Measurements from ENCODE around the gene LIPE. TPM values are rescaled to one million over a fixed set of nuclear protein-coding genes. Genes with fewer than 3 reads are reported as not detected.
A peak's percentile ranks its signal among the peaks of the same experiment; 100 is the strongest.

The LIPE gene
- total RNA-seq, 1 experiment from 2014 or later: 2.1 TPM

DNA sequence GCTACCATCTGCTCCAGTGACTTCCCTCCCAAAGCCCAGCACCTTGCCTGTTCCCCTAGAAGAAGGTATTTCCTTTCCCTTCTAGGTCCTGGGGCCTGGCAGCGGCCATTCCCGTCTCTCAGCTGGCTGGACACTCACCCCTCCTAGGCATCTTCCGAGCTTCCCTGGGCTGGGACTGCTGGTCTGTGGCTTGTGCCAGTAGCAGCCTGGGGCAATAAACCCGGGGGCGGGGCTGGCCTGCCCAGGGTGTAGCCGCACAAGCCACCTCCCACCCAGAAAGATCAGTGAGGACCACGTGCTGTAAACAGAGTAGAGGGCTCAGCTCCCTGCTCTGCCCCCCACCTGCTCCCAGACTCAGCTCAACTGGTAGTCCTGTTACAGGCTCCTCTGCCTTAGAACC, 15.0 kb downstream of the LIPE start:
- no peaks in the 10 kb centered on the region for H3K79me2 ChIP-seq (ENCODE audit: low read length)
- H4K20me1 ChIP-seq (ENCODE audit: low read length): no peaks in the 10 kb centered on the region
- H2AFZ ChIP-seq (ENCODE audit: low read length): no peak overlapping the region
- ChIA-PET POLR2A (ENCODE audit: unreplicated experiment) (no interaction called here), CTCF (interaction anchor here (0.6 kb wide), 1 partner anchor 81 kb away, joined by 3 read pairs; no protein-coding TSS in a partner anchor)
- H3K9me3 ChIP-seq (ENCODE audit: low read length): no peaks in the 10 kb centered on the region
- no peaks in the 10 kb centered on the region for H3K9me2 ChIP-seq (replicated peaks; ENCODE audit: low read length)
- no peak for TF ChIP-seq EZH2 (IDR thresholded peaks at IDR 0.05; ENCODE audit: low read length, unreplicated experiment)
- TF ChIP-seq EZH2phosphoT487 (IDR thresholded peaks at IDR 0.05; ENCODE audit: borderline replicate concordance, low read length): no peak
- TF ChIP-seq, protein P1, sequence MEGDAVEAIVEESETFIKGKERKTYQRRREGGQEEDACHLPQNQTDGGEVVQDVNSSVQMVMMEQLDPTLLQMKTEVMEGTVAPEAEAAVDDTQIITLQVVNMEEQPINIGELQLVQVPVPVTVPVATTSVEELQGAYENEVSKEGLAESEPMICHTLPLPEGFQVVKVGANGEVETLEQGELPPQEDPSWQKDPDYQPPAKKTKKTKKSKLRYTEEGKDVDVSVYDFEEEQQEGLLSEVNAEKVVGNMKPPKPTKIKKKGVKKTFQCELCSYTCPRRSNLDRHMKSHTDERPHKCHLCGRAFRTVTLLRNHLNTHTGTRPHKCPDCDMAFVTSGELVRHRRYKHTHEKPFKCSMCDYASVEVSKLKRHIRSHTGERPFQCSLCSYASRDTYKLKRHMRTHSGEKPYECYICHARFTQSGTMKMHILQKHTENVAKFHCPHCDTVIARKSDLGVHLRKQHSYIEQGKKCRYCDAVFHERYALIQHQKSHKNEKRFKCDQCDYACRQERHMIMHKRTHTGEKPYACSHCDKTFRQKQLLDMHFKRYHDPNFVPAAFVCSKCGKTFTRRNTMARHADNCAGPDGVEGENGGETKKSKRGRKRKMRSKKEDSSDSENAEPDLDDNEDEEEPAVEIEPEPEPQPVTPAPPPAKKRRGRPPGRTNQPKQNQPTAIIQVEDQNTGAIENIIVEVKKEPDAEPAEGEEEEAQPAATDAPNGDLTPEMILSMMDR (conservative IDR thresholded peaks at IDR 0.05; ENCODE audit: low read depth, low read length): no peak
- no peaks in the 10 kb centered on the region for H3F3A ChIP-seq (ENCODE audit: low read length, unreplicated experiment)
- no peak overlapping the region for H3K4me2 ChIP-seq (ENCODE audit: low read length)
- no peak for DNase-seq
- intact Hi-C loops (cut with micrococcal nuclease): no loop called here
- peaks cover 3% of the 10 kb centered on the region; the same call in 1 of the 2 replicates for H3K4me1 ChIP-seq (ENCODE audit: insufficient read depth, low read length)
- no peak overlapping the region for H3K9ac ChIP-seq (ENCODE audit: low read length)
- ATAC-seq: peak; percentile 18; the same call in 1 of the 2 replicates
- no peaks in the 10 kb centered on the region for H3K27me3 ChIP-seq (ENCODE audit: low read length)
- no peak overlapping the region for H3K4me3 ChIP-seq (ENCODE audit: low read length)
- H3K27ac ChIP-seq (ENCODE audit: low read length): no peak overlapping the region
- no TSS peak for BruUV-seq (replicated peaks)
- no peaks in the 10 kb centered on the region for H3K36me3 ChIP-seq (ENCODE audit: low read depth, low read length)

GRCh38 chr19:42411581-42412178, 15.5 kb downstream of the LIPE start:
- no peaks in the 10 kb centered on the region for H4K20me1 ChIP-seq (ENCODE audit: low read length)
- H3K9me2 ChIP-seq (replicated peaks; ENCODE audit: low read length): no peaks in the 10 kb centered on the region
- H3K36me3 ChIP-seq (ENCODE audit: low read depth, low read length): no peaks in the 10 kb centered on the region
- peaks cover 3% of the 10 kb centered on the region; the same call in 1 of the 2 replicates for H3K4me1 ChIP-seq (ENCODE audit: insufficient read depth, low read length)
- no peak overlapping the region for H3K4me3 ChIP-seq (ENCODE audit: low read length)
- POLR2A ChIA-PET (ENCODE audit: unreplicated experiment): no interaction called here
- H3K27ac ChIP-seq (ENCODE audit: low read length): no peak overlapping the region
- H3K9me3 ChIP-seq (ENCODE audit: low read length): no peaks in the 10 kb centered on the region
- TF ChIP-seq EZH2 (IDR thresholded peaks at IDR 0.05; ENCODE audit: low read length, unreplicated experiment): no peak
- no peak for TF ChIP-seq EZH2phosphoT487 (IDR thresholded peaks at IDR 0.05; ENCODE audit: borderline replicate concordance, low read length)
- TF ChIP-seq, protein P1 (conservative IDR thresholded peaks at IDR 0.05; ENCODE audit: low read depth, low read length): no peak
- no TSS peak for BruUV-seq (replicated peaks)
- H3K79me2 ChIP-seq (ENCODE audit: low read length): no peaks in the 10 kb centered on the region
- intact Hi-C loops (cut with micrococcal nuclease): no loop called here
- H3F3A ChIP-seq (ENCODE audit: low read length, unreplicated experiment): no peaks in the 10 kb centered on the region
- no peaks in the 10 kb centered on the region for H3K27me3 ChIP-seq (ENCODE audit: low read length)
- CTCF ChIA-PET: interaction anchor here (0.6 kb wide), 1 partner anchor 81 kb away, joined by 3 read pairs; no protein-coding TSS in a partner anchor
- no peak overlapping the region for H3K4me2 ChIP-seq (ENCODE audit: low read length)
- ATAC-seq: no peak
- H2AFZ ChIP-seq (ENCODE audit: low read length): no peak overlapping the region
- H3K9ac ChIP-seq (ENCODE audit: low read length): no peak overlapping the region
- no peak for DNase-seq

DNA sequence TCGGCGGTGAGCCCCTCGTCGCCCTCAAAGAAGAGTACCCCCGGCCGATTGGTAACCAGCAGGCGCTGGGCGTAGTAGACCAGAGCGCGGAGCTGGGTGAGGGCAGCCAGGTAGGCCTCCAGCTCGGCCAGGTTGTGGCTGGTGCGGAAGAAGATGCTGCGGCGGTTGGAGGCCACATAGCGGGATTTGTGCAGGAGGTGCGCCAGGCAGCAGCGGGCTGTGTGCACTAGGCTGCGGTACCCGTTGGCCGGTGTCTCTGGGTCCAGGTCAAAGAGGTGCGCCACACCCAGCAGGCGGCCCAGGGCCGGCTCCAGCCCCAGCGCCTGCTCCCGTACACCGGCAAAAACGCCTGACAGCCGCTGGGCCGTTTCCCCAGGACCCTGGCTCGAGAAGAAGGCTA, 16.8 kb downstream of the LIPE start:
- no peaks in the 10 kb centered on the region for H3K9me3 ChIP-seq (ENCODE audit: low read length)
- no peak overlapping the region for H3K27ac ChIP-seq (ENCODE audit: low read length)
- no peak overlapping the region for H3K9ac ChIP-seq (ENCODE audit: low read length)
- CTCF ChIA-PET: interaction anchor here (0.5 kb wide), 1 partner anchor 165 kb away, joined by 3 read pairs; no protein-coding TSS in a partner anchor
- POLR2A ChIA-PET (ENCODE audit: unreplicated experiment): no interaction called here
- no peak overlapping the region for H2AFZ ChIP-seq (ENCODE audit: low read length)
- no peak for ATAC-seq
- DNase-seq: no peak
- no peaks in the 10 kb centered on the region for H3F3A ChIP-seq (ENCODE audit: low read length, unreplicated experiment)
- no peaks in the 10 kb centered on the region for H3K9me2 ChIP-seq (replicated peaks; ENCODE audit: low read length)
- no peak overlapping the region for H3K4me3 ChIP-seq (ENCODE audit: low read length)
- TF ChIP-seq, protein P1 (conservative IDR thresholded peaks at IDR 0.05; ENCODE audit: low read depth, low read length): no peak
- TF ChIP-seq EZH2 (IDR thresholded peaks at IDR 0.05; ENCODE audit: low read length, unreplicated experiment) (no peak), EZH2phosphoT487 (IDR thresholded peaks at IDR 0.05; ENCODE audit: borderline replicate concordance, low read length) (no peak)
- H3K4me2 ChIP-seq (ENCODE audit: low read length): no peak overlapping the region
- intact Hi-C loops (cut with micrococcal nuclease): no loop called here
- H3K79me2 ChIP-seq (ENCODE audit: low read length): no peaks in the 10 kb centered on the region
- H3K4me1 ChIP-seq (ENCODE audit: insufficient read depth, low read length): peaks cover 3% of the 10 kb centered on the region; the same call in 1 of the 2 replicates
- H3K36me3 ChIP-seq (ENCODE audit: low read depth, low read length): no peaks in the 10 kb centered on the region
- no peaks in the 10 kb centered on the region for H4K20me1 ChIP-seq (ENCODE audit: low read length)
- BruUV-seq (replicated peaks): no TSS peak
- no peaks in the 10 kb centered on the region for H3K27me3 ChIP-seq (ENCODE audit: low read length)

All from PC-3 (cell line).